Bronchial epithelial cell (primary cell): ENCODE results near the gene RSBN1L. TPM values are rescaled to one million over a fixed set of nuclear protein-coding genes. Genes with fewer than 3 reads are reported as not detected.

ENCODE experiments used
- DNase-seq: peaks from one replicate; pipeline ENCODE4 v3.0.0-alpha.2; 2010; ENCODE audit warnings: low read depth
- FAIRE-seq: peaks from 2 replicates; lab custom pipeline; 2011; peaks lifted over from hg19 to GRCh38; lab: Jason Lieb, UNC
- H3K27me3 ChIP-seq: 2 replicates; pipeline ENCODE4 v1.5.1; 2011; ENCODE audit warnings: low read length; ENCODE audit not compliant: control insufficient read depth, insufficient read depth
- H3K36me3 ChIP-seq: 2 replicates; pipeline ENCODE4 v1.5.1; 2011; ENCODE audit warnings: low read length; ENCODE audit not compliant: control insufficient read depth, insufficient read depth
- H3K4me3 ChIP-seq: 2 replicates; pipeline ENCODE4 v1.5.1; 2011; ENCODE audit warnings: mild to moderate bottlenecking, low read depth, low read length, control low read depth
- CTCF ChIP-seq: IDR thresholded peaks from 2 replicates; pipeline ENCODE4 v1.5.1; 2011; ENCODE audit warnings: mild to moderate bottlenecking, moderate library complexity, low read length, control low read depth, inconsistent platforms; ENCODE audit not compliant: insufficient read depth, severe bottlenecking
- total RNA-seq: library from RNA; depleted of rRNA; stranded (reverse); fragments of >200 nt; gene quantifications from 2 replicates; pipeline ENCODE4 v1.2.1, GENCODE V29; 2014

The RSBN1L gene
- total RNA-seq, 1 donor from 2014 or later, result 17.9 TPM

- H3K36me3 ChIP-seq, result peaks cover 2% of the 10 kb centered on the region
- H3K27me3 ChIP-seq, result no peaks in the 10 kb centered on the region
- FAIRE-seq (no peak), DNase-seq (no peak)
- no peak overlapping the region for H3K4me3 ChIP-seq
- TF ChIP-seq CTCF, result no peak
These were observed 4.3 kb upstream of the RSBN1L start for GRCh38 chr7:77691892-77692491.

GRCh38 chr7:77693830-77694583 lies 2.3 kb upstream of the RSBN1L start:
- Histone ChIP-seq H3K4me3 (peak overlapping the region; percentile 6), H3K27me3 (no peaks in the 10 kb centered on the region), H3K36me3 (peaks cover 2% of the 10 kb centered on the region)
- no peak for TF ChIP-seq CTCF
- no peak for DNase-seq
- no peak for FAIRE-seq

- H3K36me3 ChIP-seq, result no peaks in the 10 kb centered on the region
- TF ChIP-seq CTCF, result no peak
- DNase-seq (peak; percentile 62), FAIRE-seq (no peak)
- H3K4me3 ChIP-seq, result peak overlapping the region; percentile 96
- no peaks in the 10 kb centered on the region for H3K27me3 ChIP-seq
These were observed 630 bp downstream of the RSBN1L start for GRCh38 chr7:77696643-77697534.

- FAIRE-seq, result no peak
- Histone ChIP-seq H3K36me3 (no peaks in the 10 kb centered on the region), H3K27me3 (no peaks in the 10 kb centered on the region), H3K4me3 (peak overlapping the region; percentile 96)
- TF ChIP-seq CTCF, result no peak
- DNase-seq, result no peak
These were observed 1.2 kb downstream of the RSBN1L start for GRCh38 chr7:77697535-77697831.

- Histone ChIP-seq H3K4me3 (peak overlapping the region; percentile 96), H3K36me3 (no peaks in the 10 kb centered on the region), H3K27me3 (no peaks in the 10 kb centered on the region)
- no peak for TF ChIP-seq CTCF
- no peak for FAIRE-seq
- no peak for DNase-seq
These were observed 1.9 kb downstream of the RSBN1L start for GRCh38 chr7:77698042-77698625.
